K562 (cell line): ENCODE results near the gene ZSWIM4. TPM values are rescaled to one million over a fixed set of nuclear protein-coding genes. Genes with fewer than 3 reads are reported as not detected.

Experiments used
- BCOR ChIP-seq: fragments of 450-650 bp; IDR thresholded peaks from 2 replicates; pipeline ENCODE4 v1.6.1; 2016
- CREB3L1 ChIP-seq: fragments of 450-650 bp; IDR thresholded peaks from 2 replicates; pipeline ENCODE4 v1.6.1; 2014; ENCODE audit warnings: low read depth, mild to moderate bottlenecking, moderate library complexity, borderline replicate concordance
- E4F1 ChIP-seq: fragments of 250-450 bp; sonication (Bioruptor Pico); IDR thresholded peaks from 2 replicates; pipeline ENCODE4 v1.5.0; 2021; ENCODE audit warnings: mild to moderate bottlenecking, borderline replicate concordance
- FOXK1 ChIP-seq: sonication (generic); formaldehyde crosslinking; IDR thresholded peaks from 2 replicates; pipeline ENCODE4 v1.8.0; 2022; ENCODE audit warnings: missing genetic modification reagents, mild to moderate bottlenecking, borderline replicate concordance
- FOXP4 ChIP-seq: sonication (generic); formaldehyde crosslinking; IDR thresholded peaks from 2 replicates; pipeline ENCODE4 v1.8.0; 2022; ENCODE audit warnings: mild to moderate bottlenecking, missing genetic modification reagents, borderline replicate concordance
- IRF2 ChIP-seq: sonication (generic); formaldehyde crosslinking; IDR thresholded peaks from 2 replicates; pipeline ENCODE4 v1.8.1; 2022; ENCODE audit warnings: mild to moderate bottlenecking, missing genetic modification reagents
- PKNOX1 ChIP-seq: fragments of 450-650 bp; IDR thresholded peaks from 2 replicates; pipeline ENCODE4 v1.6.1; 2016
- SREBF1 ChIP-seq: fragments of 150-350 bp; IDR thresholded peaks from 2 replicates; pipeline ENCODE4 v1.6.1; 2014; ENCODE audit warnings: antibody characterized with exemption, low read depth, low read length, borderline replicate concordance
- TBL1XR1 ChIP-seq, 2 experiments: IDR thresholded peaks; 2 replicates each; pipeline ENCODE4 v1.6.1; 2012; ENCODE audit warnings: improper control_type of control experiment in 2 of 2, low read length in 2 of 2, mild to moderate bottlenecking in 1 of 2
- ZNF174 ChIP-seq: fragments of 250-450 bp; sonication (Bioruptor Pico); IDR thresholded peaks from 2 replicates; pipeline ENCODE4 v1.4.0; 2020; ENCODE audit warnings: mild to moderate bottlenecking
- ZNF274 ChIP-seq: IDR thresholded peaks from 2 replicates; pipeline ENCODE4 v1.6.1; 2011; ENCODE audit warnings: low read depth, mild to moderate bottlenecking, low read length, moderate library complexity, borderline replicate concordance
- polyA plus RNA-seq, 8 experiments: library from polyadenylated mRNA; depleted of rRNA in 4 of 8; stranded (reverse) in 5 of 8; unstranded in 3 of 8; fragments of >200 nt; fragmentation: Nextera tagmentation in 2 of 8; fragmentation: Illumina TruSeq in 1 of 8; extraction: Ambion mirVana in 2 of 8; extraction: Trizol in 1 of 8; gene quantifications; 2 replicates each; pipeline versions ENCODE4 v1.2.1 to v1.2.3, GENCODE V29; 2011 to 2014; ENCODE audit warnings: inconsistent platforms in 1 of 8, missing spikeins in 1 of 8
- total RNA-seq, 7 experiments: library from RNA; depleted of rRNA in 6 of 7; stranded (reverse); fragments of >200 nt in 6 of 7; fragmentation: Illumina TruSeq in 2 of 7; extraction: Trizol in 2 of 7; gene quantifications; 2 replicates each; pipeline versions ENCODE4 v1.2.1 to v1.2.3, GENCODE V29; 2011 to 2021; ENCODE audit warnings: low replicate concordance in 1 of 7
- TF ChIP-seq, protein P1 (sequence below): sonication (generic); formaldehyde crosslinking; IDR thresholded peaks from 2 replicates; pipeline ENCODE4 v1.8.1; 2023; ENCODE audit warnings: mild to moderate bottlenecking, missing genetic modification reagents

The ZSWIM4 gene
- total and polyA plus RNA-seq, 9 of the 15 experiments (the other 6 are each of a cell fraction or from before 2014, with no cell fraction given): 0.25 to 3.7 (median 0.79) TPM; not detected in 2

- TF ChIP-seq PKNOX1 (peak; percentile 10; the same call in 1 of the 2 replicates), TBL1XR1 (IDR thresholded peaks at IDR 0.05; ENCODE audit: low read length in 2 of 2) (no peak), ZNF274 (no peak), SREBF1 (no peak), E4F1 (CRISPR knock-in tag) (no peak), FOXP4 (peak; percentile 59; the same call in 1 of the 2 replicates), CREB3L1 (peak; percentile 59; the same call in 1 of the 2 replicates), ZNF174 (CRISPR knock-in tag) (no peak), IRF2 (no peak), BCOR (peak; percentile 95), FOXK1 (no peak)
- TF ChIP-seq, protein P1, sequence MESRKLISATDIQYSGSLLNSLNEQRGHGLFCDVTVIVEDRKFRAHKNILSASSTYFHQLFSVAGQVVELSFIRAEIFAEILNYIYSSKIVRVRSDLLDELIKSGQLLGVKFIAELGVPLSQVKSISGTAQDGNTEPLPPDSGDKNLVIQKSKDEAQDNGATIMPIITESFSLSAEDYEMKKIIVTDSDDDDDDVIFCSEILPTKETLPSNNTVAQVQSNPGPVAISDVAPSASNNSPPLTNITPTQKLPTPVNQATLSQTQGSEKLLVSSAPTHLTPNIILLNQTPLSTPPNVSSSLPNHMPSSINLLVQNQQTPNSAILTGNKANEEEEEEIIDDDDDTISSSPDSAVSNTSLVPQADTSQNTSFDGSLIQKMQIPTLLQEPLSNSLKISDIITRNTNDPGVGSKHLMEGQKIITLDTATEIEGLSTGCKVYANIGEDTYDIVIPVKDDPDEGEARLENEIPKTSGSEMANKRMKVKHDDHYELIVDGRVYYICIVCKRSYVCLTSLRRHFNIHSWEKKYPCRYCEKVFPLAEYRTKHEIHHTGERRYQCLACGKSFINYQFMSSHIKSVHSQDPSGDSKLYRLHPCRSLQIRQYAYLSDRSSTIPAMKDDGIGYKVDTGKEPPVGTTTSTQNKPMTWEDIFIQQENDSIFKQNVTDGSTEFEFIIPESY (CRISPR knock-in tag): 0 out of 2 replicates have a peak, but pooled peaks have one; percentile 55
Observed at GRCh38 chr19:13838435-13839129, 43.3 kb downstream of the ZSWIM4 start (continued).
